SIG-M5 (cell line): Measurements from ENCODE around the gene TMEM40.
A peak's percentile ranks its signal among the peaks of the same experiment; 100 is the strongest.
"Not testable (repeated sequence)": the region's sequence is repeated elsewhere in the genome, so short reads cannot be mapped to it uniquely, and the experiment has no call there.

Source experiments
- DNase-seq: peaks from one replicate; lab custom pipeline; 2025; lab: John Stamatoyannopoulos, UW

Gene TMEM40

GRCh38 chr3:12716605-12717151 is 42.4 kb downstream of the TMEM40 start:
- no peak for DNase-seq

DNA sequence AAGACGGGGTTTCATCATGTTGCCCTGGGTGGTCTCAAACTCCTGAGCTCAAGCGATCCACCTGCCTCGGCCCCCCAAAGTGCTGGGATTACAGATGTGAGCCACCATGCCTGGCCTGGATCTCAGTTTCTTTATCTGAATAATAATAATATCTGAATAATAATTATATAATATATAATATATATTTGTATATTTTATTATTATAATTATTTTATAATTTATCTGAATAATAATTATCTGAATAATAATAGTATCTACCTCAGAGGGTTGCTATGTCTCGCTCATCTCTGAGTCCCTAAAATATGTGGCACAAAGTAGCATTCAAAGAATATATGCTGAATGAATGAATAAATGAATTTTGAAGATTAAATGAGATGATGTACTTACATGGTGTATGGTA is 44.8 kb downstream of the TMEM40 start:
- DNase-seq: no peak

DNA sequence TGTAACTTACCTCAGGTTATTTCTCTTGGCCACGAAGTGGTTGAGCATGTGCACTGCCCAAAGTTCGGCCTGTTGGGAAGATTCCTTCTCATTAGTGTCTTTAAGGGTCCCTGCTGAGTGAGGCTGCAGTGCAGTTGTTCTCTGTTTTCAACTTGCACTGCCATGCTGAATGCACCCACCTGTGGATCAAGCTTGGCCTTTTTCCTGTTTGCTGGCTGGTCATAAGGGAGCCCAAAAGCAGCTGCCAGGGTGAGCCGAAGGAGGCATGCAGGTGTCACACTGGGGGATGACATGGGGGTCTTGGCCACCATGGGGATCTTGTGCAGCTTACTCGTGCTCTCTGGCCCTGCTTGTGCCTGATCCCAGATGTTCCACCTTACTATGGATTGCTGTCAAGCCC is 49.0 kb downstream of the TMEM40 start:
- no peak for DNase-seq

GRCh38 chr3:12709334-12709733 is 49.7 kb downstream of the TMEM40 start:
- no peak for DNase-seq

- no peak for DNase-seq
Measured at GRCh38 chr3:12708584-12709192, 50.4 kb downstream of the TMEM40 start.

DNA sequence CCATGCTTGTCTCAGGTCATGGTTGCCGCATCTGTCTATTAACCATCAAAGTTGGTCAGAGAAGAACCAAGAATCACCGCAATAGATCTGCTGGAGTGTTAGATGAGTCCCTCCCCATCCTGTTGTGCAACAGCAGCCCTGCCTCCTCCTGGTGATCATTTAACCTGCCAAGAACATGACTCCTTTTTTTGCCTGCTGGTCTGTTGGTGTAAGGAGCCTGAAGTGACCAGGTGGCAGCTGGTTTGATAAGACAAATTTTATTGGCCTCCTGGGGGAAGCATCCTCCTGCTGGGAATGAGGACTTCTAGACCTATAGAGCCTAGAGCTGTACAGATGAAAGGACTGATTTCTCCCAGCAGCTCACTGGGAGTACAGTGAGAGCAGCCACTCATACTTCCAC is 51.6 kb downstream of the TMEM40 start:
- peak; percentile 29 for DNase-seq

GRCh38 chr3:12706504-12707253 is 52.4 kb downstream of the TMEM40 start:
- DNase-seq: no peak

DNA sequence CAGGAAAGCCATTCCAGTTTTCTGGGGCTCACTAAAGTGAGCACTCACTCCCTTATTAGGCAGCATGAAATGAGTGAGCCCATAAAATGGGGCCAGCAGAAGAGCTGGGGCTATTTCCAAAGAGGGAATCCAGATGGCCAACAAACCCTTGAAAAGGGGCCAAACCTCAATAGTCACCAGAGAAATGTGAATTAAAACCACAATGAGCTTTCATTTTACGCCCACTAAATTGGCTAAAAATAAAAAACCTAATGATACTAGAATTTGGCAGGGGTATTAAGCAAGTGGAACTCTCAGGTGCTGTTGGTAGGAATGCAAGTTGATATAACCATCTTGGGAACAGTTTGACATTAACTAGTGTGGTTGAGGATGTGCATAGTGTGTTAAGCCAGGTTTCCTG is 53.1 kb downstream of the TMEM40 start:
- no peak for DNase-seq

- DNase-seq: no peak
Measured at GRCh38 chr3:12705374-12705926, 53.6 kb downstream of the TMEM40 start.

DNA sequence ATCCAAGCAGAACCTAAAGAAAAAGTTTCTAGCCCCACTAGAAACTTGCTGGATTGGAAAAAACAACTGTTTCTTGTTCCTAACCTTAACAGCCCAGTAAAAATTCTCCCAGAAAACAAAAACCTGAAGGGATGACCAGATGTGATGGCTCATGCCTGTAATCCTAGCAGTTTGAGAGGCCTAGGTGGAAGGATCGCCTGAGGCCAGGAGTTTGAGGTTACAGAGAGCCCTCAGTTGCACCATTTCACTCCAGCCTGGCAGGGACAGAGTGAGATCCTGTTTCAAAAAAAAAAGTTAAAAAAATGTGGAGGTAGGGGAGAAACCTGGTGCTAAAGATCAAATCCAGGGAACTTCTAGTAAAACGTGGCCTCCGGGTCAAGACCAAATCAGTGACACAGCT is 56.6 kb downstream of the TMEM40 start:
- no peak for DNase-seq

DNA sequence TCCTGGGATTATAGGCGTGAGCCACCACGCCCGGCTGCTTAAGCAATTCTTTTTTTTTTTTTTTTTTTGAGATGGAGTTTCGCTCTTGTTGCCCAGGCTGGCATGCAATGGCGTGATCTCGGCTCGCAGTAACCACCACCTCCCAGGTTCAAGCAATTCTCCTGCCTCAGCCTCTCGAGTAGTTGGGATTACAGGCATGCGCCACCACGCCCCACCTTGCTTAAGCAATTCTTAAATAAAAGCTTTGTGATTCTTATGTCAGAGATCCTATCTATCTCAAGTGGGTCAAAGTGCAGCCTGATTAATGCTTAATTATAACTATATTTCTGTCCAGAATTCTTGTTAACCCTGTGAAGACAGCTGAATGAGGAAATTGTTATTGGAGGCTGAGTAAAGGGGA is 57.5 kb downstream of the TMEM40 start:
- not testable (repeated sequence) for DNase-seq

DNA sequence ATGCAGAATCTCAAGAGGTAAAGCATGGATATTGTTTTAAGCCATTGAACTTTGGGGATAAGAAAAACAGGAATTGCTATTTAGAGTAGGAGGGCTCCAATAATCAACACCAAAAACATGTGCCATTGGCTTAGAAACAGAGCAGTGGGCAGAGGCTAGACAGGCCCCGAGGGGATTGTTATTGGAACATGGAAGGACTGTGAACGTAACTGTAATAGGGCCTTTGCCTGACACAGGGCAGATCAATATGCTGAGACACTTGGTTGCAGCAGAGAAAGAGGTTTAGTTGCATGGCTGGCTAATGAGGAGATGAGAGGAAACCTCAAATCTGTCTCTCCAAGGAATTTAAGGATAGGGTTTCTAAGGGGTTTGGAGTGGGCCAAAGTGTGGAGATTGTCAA is 58.3 kb downstream of the TMEM40 start:
- DNase-seq: no peak

DNA sequence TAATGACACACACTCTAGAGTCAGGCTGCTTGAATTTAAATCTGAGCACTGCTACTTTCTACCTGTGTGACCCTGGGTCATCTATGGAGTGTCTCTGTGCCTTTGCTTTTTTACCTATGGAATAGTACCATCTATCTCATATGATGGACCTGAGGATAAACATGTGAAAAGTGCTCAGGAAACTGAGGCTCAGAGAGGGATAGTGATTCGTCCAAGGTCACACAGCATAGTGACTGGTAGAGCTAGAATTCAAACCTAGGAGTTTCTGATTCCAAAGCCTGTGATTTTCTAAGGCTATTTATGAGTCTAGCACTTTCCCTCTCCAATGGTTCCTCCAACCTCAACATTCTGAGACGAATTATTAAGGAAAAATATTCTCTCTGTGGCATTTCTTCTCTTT is 63.1 kb downstream of the TMEM40 start:
- DNase-seq: no peak

GRCh38 chr3:12695112-12695511 is 63.9 kb downstream of the TMEM40 start:
- DNase-seq: no peak

DNA sequence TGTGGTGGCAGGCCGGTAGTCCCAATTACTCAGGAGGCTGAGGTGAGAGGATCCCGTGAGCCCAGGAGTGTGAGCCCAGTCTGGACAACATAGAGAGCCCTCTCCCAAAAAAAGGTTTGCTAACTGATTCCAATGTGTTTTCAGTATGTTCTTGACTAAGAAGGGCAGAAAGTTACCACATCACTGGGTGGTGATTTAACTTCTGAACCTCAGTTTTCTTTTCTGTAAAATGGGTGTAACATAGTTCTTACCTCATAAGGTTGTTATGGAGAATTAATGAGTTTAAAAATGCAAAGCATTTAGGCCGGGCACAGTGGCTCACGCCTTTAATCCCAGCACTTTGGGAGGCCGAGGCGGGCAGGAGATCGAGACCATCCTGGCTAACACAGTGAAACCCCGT is 66.6 kb downstream of the TMEM40 start:
- DNase-seq: no peak

- DNase-seq: no peak
Measured at GRCh38 chr3:12689997-12690711, 68.9 kb downstream of the TMEM40 start.

GRCh38 chr3:12687948-12688347 is 71.1 kb downstream of the TMEM40 start:
- no peak for DNase-seq

DNA sequence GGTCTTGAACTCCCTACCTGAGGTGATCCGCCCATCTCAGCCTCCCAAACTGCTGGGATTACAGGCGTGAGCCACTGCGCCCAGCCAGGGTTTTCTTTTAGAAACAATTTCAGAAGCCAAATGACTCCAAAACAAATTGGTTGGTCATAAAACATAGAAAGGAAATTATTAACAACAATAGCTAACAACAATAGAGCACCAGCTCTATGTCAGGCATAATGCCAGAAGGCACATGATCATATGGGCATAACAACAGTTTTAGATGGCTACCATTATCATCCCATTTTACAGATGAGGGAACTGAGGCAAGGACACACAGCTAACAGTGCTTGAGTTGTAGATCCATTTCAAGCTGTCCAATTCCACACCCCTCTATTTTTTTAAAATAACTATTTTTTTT is 73.0 kb downstream of the TMEM40 start:
- no peak for DNase-seq
